GM12875 (cell line): ENCODE results near the gene CHRD.

Experiments
- H3K4me3 ChIP-seq: one replicate; pipeline ENCODE4 v1.5.1; 2011; ENCODE audit warnings: low read depth, low read length, control low read depth
- CTCF ChIP-seq: IDR thresholded peaks from 2 replicates; pipeline ENCODE4 v1.5.1; 2011; ENCODE audit warnings: low read depth, mild to moderate bottlenecking, control low read depth, inconsistent platforms, low read length, moderate library complexity, borderline replicate concordance; ENCODE audit not compliant: insufficient read depth

CHRD gene

GRCh38 chr3:184380627-184381260 is 890 bp downstream of the CHRD start:
- TF ChIP-seq CTCF: no peak
- H3K4me3 ChIP-seq: no peak overlapping the region

GRCh38 chr3:184381261-184382224 is 1.7 kb downstream of the CHRD start:
- TF ChIP-seq CTCF: no peak
- H3K4me3 ChIP-seq: no peak overlapping the region

- TF ChIP-seq CTCF: no peak
- no peak overlapping the region for H3K4me3 ChIP-seq
Measured at GRCh38 chr3:184382326-184383032, 2.6 kb downstream of the CHRD start.

- TF ChIP-seq CTCF: no peak
- no peak overlapping the region for H3K4me3 ChIP-seq
Measured at GRCh38 chr3:184383033-184383740, 3.3 kb downstream of the CHRD start.

- H3K4me3 ChIP-seq: no peak overlapping the region
- TF ChIP-seq CTCF: no peak
Measured at GRCh38 chr3:184384342-184384741, 4.5 kb downstream of the CHRD start.

- no peak overlapping the region for H3K4me3 ChIP-seq
- TF ChIP-seq CTCF: no peak
Measured at GRCh38 chr3:184384856-184385422, 5.1 kb downstream of the CHRD start.
